Measurements from ENCODE around the gene ARMC8.
A peak's percentile ranks its signal among the peaks of the same experiment; 100 is the strongest.
"Not testable (repeated sequence)": the region's sequence is repeated elsewhere in the genome, so short reads cannot be mapped to it uniquely, and the experiment has no call there.

Gene ARMC8

GRCh38 chr3:138187296-138188012, at the start of gene ARMC8:
ARMC8 (plus strand) TSS chr3:138187301; CDS start chr3:138187555, 254 bp downstream.
- peak in 1 of 2 donors; percentile 47 for DNase-seq (ENCODE audit: extremely low read depth in 1 of 2, low read depth in 1 of 2)

- DNase-seq (ENCODE audit: extremely low read depth in 1 of 2, low read depth in 1 of 2) = no peak
These were observed 49.2 kb upstream of the ARMC8 start for GRCh38 chr3:138137861-138138260.

GRCh38 chr3:138139691-138140090, 47.4 kb upstream of the ARMC8 start:
- no peak for DNase-seq (ENCODE audit: extremely low read depth in 1 of 2, low read depth in 1 of 2)

GRCh38 chr3:138140940-138141339, 46.2 kb upstream of the ARMC8 start:
- DNase-seq (ENCODE audit: extremely low read depth in 1 of 2, low read depth in 1 of 2) = no peak

GRCh38 chr3:138142181-138142580, 44.9 kb upstream of the ARMC8 start:
- not testable (repeated sequence) for DNase-seq (ENCODE audit: extremely low read depth in 1 of 2, low read depth in 1 of 2)

- DNase-seq (ENCODE audit: extremely low read depth in 1 of 2, low read depth in 1 of 2) = no peak
These were observed 38.6 kb upstream of the ARMC8 start for GRCh38 chr3:138148503-138148902.

- DNase-seq (ENCODE audit: extremely low read depth in 1 of 2, low read depth in 1 of 2) = no peak
These were observed 32.6 kb upstream of the ARMC8 start for GRCh38 chr3:138154534-138154933.

- no peak for DNase-seq (ENCODE audit: extremely low read depth in 1 of 2, low read depth in 1 of 2)
These were observed 29.4 kb upstream of the ARMC8 start for GRCh38 chr3:138157743-138158142.

- DNase-seq (ENCODE audit: extremely low read depth in 1 of 2, low read depth in 1 of 2) = no peak
These were observed 22.0 kb upstream of the ARMC8 start for GRCh38 chr3:138165061-138165460.

- DNase-seq (ENCODE audit: extremely low read depth in 1 of 2, low read depth in 1 of 2) = no peak
These were observed 14.5 kb upstream of the ARMC8 start for GRCh38 chr3:138172625-138173024.

- DNase-seq (ENCODE audit: extremely low read depth in 1 of 2, low read depth in 1 of 2) = no peak
These were observed 13.2 kb upstream of the ARMC8 start for GRCh38 chr3:138173769-138174420.

- DNase-seq (ENCODE audit: extremely low read depth in 1 of 2, low read depth in 1 of 2) = peak; percentile 37 to 66
These were observed 12.5 kb upstream of the ARMC8 start, which contains the start of gene DBR1 for GRCh38 chr3:138174421-138175131. DBR1 (minus strand) TSS chr3:138174921; CDS start chr3:138174795, 126 bp downstream.

- DNase-seq (ENCODE audit: extremely low read depth in 1 of 2, low read depth in 1 of 2) = no peak
These were observed 6.6 kb upstream of the ARMC8 start for GRCh38 chr3:138180375-138181029.

GRCh38 chr3:138184994-138185393, 2.1 kb upstream of the ARMC8 start:
- DNase-seq (ENCODE audit: extremely low read depth in 1 of 2, low read depth in 1 of 2) = no peak

- no peak for DNase-seq (ENCODE audit: extremely low read depth in 1 of 2, low read depth in 1 of 2)
These were observed 880 bp upstream of the ARMC8 start for GRCh38 chr3:138186221-138186620.

GRCh38 chr3:138186803-138187295, 252 bp upstream of the ARMC8 start:
- DNase-seq (ENCODE audit: extremely low read depth in 1 of 2, low read depth in 1 of 2) = peak; percentile 76 to 81

- peak in 1 of 2 donors; percentile 3 for DNase-seq (ENCODE audit: extremely low read depth in 1 of 2, low read depth in 1 of 2)
These were observed 1.1 kb downstream of the ARMC8 start for GRCh38 chr3:138188013-138188730.

- DNase-seq (ENCODE audit: extremely low read depth in 1 of 2, low read depth in 1 of 2) = no peak
These were observed 8.4 kb downstream of the ARMC8 start for GRCh38 chr3:138195481-138195880.

GRCh38 chr3:138196023-138196422, 8.9 kb downstream of the ARMC8 start:
- DNase-seq (ENCODE audit: extremely low read depth in 1 of 2, low read depth in 1 of 2) = no peak

- no peak for DNase-seq (ENCODE audit: extremely low read depth in 1 of 2, low read depth in 1 of 2)
These were observed 10.0 kb downstream of the ARMC8 start for GRCh38 chr3:138197058-138197457.
